OCI-LY1 (cell line): Measurements from ENCODE around the gene EFS.

Source experiments
- H2AFZ ChIP-seq: fragments of 200-600 bp; sonication (generic), shearing (Covaris generic); 2 replicates; pipeline ENCODE4 v1.6.0; 2014; ENCODE audit warnings: antibody characterized with exemption, mild to moderate bottlenecking, low read length
- H3F3A ChIP-seq: fragments of 200-600 bp; sonication (generic), shearing (Covaris generic); 2 replicates; pipeline ENCODE4 v1.6.0; 2014; ENCODE audit warnings: mild to moderate bottlenecking, antibody characterized with exemption, low read length, moderate library complexity; ENCODE audit not compliant: insufficient read depth
- H3K27ac ChIP-seq: fragments of 200-600 bp; sonication (generic); 2 replicates; pipeline ENCODE4 v1.5.1; 2014; ENCODE audit warnings: low read length, mixed run types, mild to moderate bottlenecking, low read depth; ENCODE audit not compliant: poor library complexity, severe bottlenecking
- H3K27me3 ChIP-seq: fragments of 200-600 bp; sonication (generic); 2 replicates; pipeline ENCODE4 v1.6.0; 2014; ENCODE audit warnings: antibody characterized with exemption, mild to moderate bottlenecking, low read length, moderate library complexity; ENCODE audit not compliant: insufficient read depth
- H3K36me3 ChIP-seq: fragments of 200-600 bp; sonication (generic); 2 replicates; pipeline ENCODE4 v1.6.1; 2014; ENCODE audit warnings: mild to moderate bottlenecking, antibody characterized with exemption, low read length, moderate library complexity, mixed read lengths; ENCODE audit not compliant: insufficient read depth
- H3K4me1 ChIP-seq: fragments of 200-600 bp; sonication (generic); 2 replicates; pipeline ENCODE4 v1.5.1; 2014; ENCODE audit warnings: mild to moderate bottlenecking, low read length, moderate library complexity; ENCODE audit not compliant: insufficient read depth, severe bottlenecking
- H3K4me2 ChIP-seq: fragments of 200-600 bp; sonication (generic), shearing (Covaris generic); 2 replicates; pipeline ENCODE4 v1.6.1; 2014; ENCODE audit warnings: low read length
- H3K4me3 ChIP-seq: fragments of 200-600 bp; sonication (generic); 2 replicates; pipeline ENCODE4 v1.5.1; 2014; ENCODE audit warnings: low read length, low read depth, mild to moderate bottlenecking, mixed read lengths; ENCODE audit not compliant: poor library complexity, severe bottlenecking
- H3K79me2 ChIP-seq: fragments of 200-600 bp; shearing (Covaris generic); 2 replicates; pipeline ENCODE4 v1.6.1; 2016; ENCODE audit warnings: mixed run types, low read length, mixed read lengths; ENCODE audit not compliant: insufficient read depth
- H3K9ac ChIP-seq: fragments of 200-600 bp; sonication (generic), shearing (Covaris generic); 2 replicates; pipeline ENCODE4 v1.6.1; 2014; ENCODE audit warnings: mild to moderate bottlenecking, low read length, mixed read lengths
- H3K9me2 ChIP-seq: fragments of 200-600 bp; sonication (generic), shearing (Covaris generic); 2 replicates; pipeline ENCODE4 v1.6.1; 2014; ENCODE audit warnings: low read depth, mild to moderate bottlenecking, low read length, mixed read lengths
- H3K9me3 ChIP-seq: fragments of 200-600 bp; shearing (Covaris generic); 2 replicates; pipeline ENCODE4 v1.6.1; 2014; ENCODE audit warnings: low read length, mixed read lengths
- H4K20me1 ChIP-seq: fragments of 200-600 bp; sonication (generic), shearing (Covaris generic); 2 replicates; pipeline ENCODE4 v1.6.0; 2016; ENCODE audit warnings: mild to moderate bottlenecking, low read length; ENCODE audit not compliant: insufficient read depth
- CTCF ChIP-seq: fragments of 200-600 bp; sonication (generic), shearing (Covaris generic); IDR thresholded peaks from 2 replicates; pipeline ENCODE4 v1.5.1; 2017; ENCODE audit warnings: mild to moderate bottlenecking, antibody characterized with exemption, low read length, moderate library complexity, mixed read lengths
- EZH2 ChIP-seq: fragments of 200-600 bp; sonication (generic), shearing (Covaris generic); IDR thresholded peaks from 2 replicates; pipeline ENCODE4 v1.8.0; 2017; ENCODE audit warnings: borderline replicate concordance, mixed run types, mild to moderate bottlenecking, antibody characterized with exemption, low read length, moderate library complexity, mixed read lengths

EFS gene

GRCh38 chr14:23408307-23408630, 43.3 kb upstream of the EFS start:
- H3K27ac ChIP-seq: no peak overlapping the region
- no peaks in the 10 kb centered on the region for H3K36me3 ChIP-seq
- no peak overlapping the region for H2AFZ ChIP-seq
- H4K20me1 ChIP-seq: no peaks in the 10 kb centered on the region
- H3K9me2 ChIP-seq: no peaks in the 10 kb centered on the region
- no peaks in the 10 kb centered on the region for H3K79me2 ChIP-seq
- H3K9me3 ChIP-seq: no peaks in the 10 kb centered on the region
- H3K4me2 ChIP-seq: no peak overlapping the region
- peaks cover 9% of the 10 kb centered on the region; the same call in 1 of the 2 replicates for H3K27me3 ChIP-seq
- no peaks in the 10 kb centered on the region for H3K4me1 ChIP-seq
- no peak for TF ChIP-seq CTCF
- no peak for TF ChIP-seq EZH2
- H3K9ac ChIP-seq: no peak overlapping the region
- no peak overlapping the region for H3K4me3 ChIP-seq
- no peaks in the 10 kb centered on the region for H3F3A ChIP-seq

- no peaks in the 10 kb centered on the region for H3F3A ChIP-seq
- H3K4me3 ChIP-seq: no peak within 1 kb of the TSS
- H2AFZ ChIP-seq: no peak within 1 kb of the TSS
- no peaks in the 10 kb centered on the region for H3K36me3 ChIP-seq
- no peaks in the 10 kb centered on the region for H3K79me2 ChIP-seq
- H3K4me2 ChIP-seq: no peak within 1 kb of the TSS
- H3K4me1 ChIP-seq: no peaks in the 10 kb centered on the region
- no peak within 1 kb of the TSS for H3K9ac ChIP-seq
- H3K9me2 ChIP-seq: no peaks in the 10 kb centered on the region
- no peak within 1 kb of the TSS for H3K27ac ChIP-seq
- no peaks in the 10 kb centered on the region for H3K9me3 ChIP-seq
- no peaks in the 10 kb centered on the region for H4K20me1 ChIP-seq
- peaks cover 9% of the 10 kb centered on the region; the same call in 1 of the 2 replicates for H3K27me3 ChIP-seq
- TF ChIP-seq EZH2 (no peak), CTCF (no peak)
These were observed 42.7 kb upstream of the EFS start, which contains the start of gene MYH6 for GRCh38 chr14:23407516-23408306. MYH6 (minus strand) TSS chr14:23408273; CDS start chr14:23407223, 1,050 bp downstream.

GRCh38 chr14:23406725-23407355, 41.9 kb upstream of the EFS start:
- Histone ChIP-seq H3K9me3 (no peaks in the 10 kb centered on the region), H4K20me1 (no peaks in the 10 kb centered on the region), H2AFZ (no peak overlapping the region), H3K9ac (no peak overlapping the region), H3K4me3 (no peak overlapping the region), H3K4me1 (no peaks in the 10 kb centered on the region), H3K4me2 (no peak overlapping the region), H3K79me2 (no peaks in the 10 kb centered on the region), H3K27me3 (peaks cover 7% of the 10 kb centered on the region; the same call in 1 of the 2 replicates), H3F3A (no peaks in the 10 kb centered on the region), H3K36me3 (no peaks in the 10 kb centered on the region), H3K9me2 (no peaks in the 10 kb centered on the region), H3K27ac (no peak overlapping the region)
- TF ChIP-seq CTCF: no peak
- TF ChIP-seq EZH2: no peak
